Urothelium cell line (cell line): Measurements from ENCODE around the gene PCYOX1L.

Source experiments
- DNase-seq: peaks from one replicate; pipeline ENCODE4 v3.0.0; 2011; ENCODE audit warnings: low spot score, mixed read lengths
- FAIRE-seq: peaks from 2 replicates; lab custom pipeline; 2011; peaks lifted over from hg19 to GRCh38; lab: Jason Lieb, UNC

PCYOX1L gene

GRCh38 chr5:149357370-149358293, at the start of gene PCYOX1L:
Gene PCYOX1L, plus strand, starts transcription at chr5:149358046. Its CDS starts 23 bp downstream, at chr5:149358069.
- FAIRE-seq = peak; percentile 77
- DNase-seq = peak; percentile 99

- no peak for DNase-seq
- FAIRE-seq = no peak
These were observed 48.5 kb upstream of the PCYOX1L start for GRCh38 chr5:149309354-149309753.

GRCh38 chr5:149310488-149310887, 47.4 kb upstream of the PCYOX1L start:
- no peak for FAIRE-seq
- DNase-seq = no peak

GRCh38 chr5:149310947-149311658, 46.7 kb upstream of the PCYOX1L start:
- FAIRE-seq (no peak), DNase-seq (no peak)

GRCh38 chr5:149313151-149313841, 44.5 kb upstream of the PCYOX1L start:
- FAIRE-seq = no peak

GRCh38 chr5:149314571-149315111, 43.2 kb upstream of the PCYOX1L start:
- FAIRE-seq = no peak
- no peak for DNase-seq

More at GRCh38 chr5:149313151-149313841, 44.5 kb upstream of the PCYOX1L start:
- no peak for DNase-seq

- no peak for FAIRE-seq
- no peak for DNase-seq
These were observed 42.1 kb upstream of the PCYOX1L start for GRCh38 chr5:149315753-149316152.

GRCh38 chr5:149317281-149318048, 40.4 kb upstream of the PCYOX1L start:
- FAIRE-seq (no peak), DNase-seq (peak; percentile 64)

GRCh38 chr5:149319174-149319573, 38.7 kb upstream of the PCYOX1L start:
- FAIRE-seq = no peak
- no peak for DNase-seq

GRCh38 chr5:149320791-149321330, 37.0 kb upstream of the PCYOX1L start:
- FAIRE-seq (peak; percentile 37), DNase-seq (peak; percentile 80)

- FAIRE-seq = no peak
These were observed 35.3 kb upstream of the PCYOX1L start for GRCh38 chr5:149322518-149322917.

GRCh38 chr5:149323210-149323609, 34.6 kb upstream of the PCYOX1L start:
- FAIRE-seq (no peak), DNase-seq (no peak)

More at GRCh38 chr5:149322518-149322917, 35.3 kb upstream of the PCYOX1L start:
- DNase-seq = no peak

GRCh38 chr5:149323621-149324205, 34.1 kb upstream of the PCYOX1L start:
- FAIRE-seq (no peak), DNase-seq (no peak)

- DNase-seq (no peak), FAIRE-seq (no peak)
These were observed 33.2 kb upstream of the PCYOX1L start for GRCh38 chr5:149324641-149325040.

- DNase-seq (no peak), FAIRE-seq (no peak)
These were observed 32.6 kb upstream of the PCYOX1L start for GRCh38 chr5:149325166-149325735.

GRCh38 chr5:149325894-149326293, 32.0 kb upstream of the PCYOX1L start:
- FAIRE-seq = no peak
- no peak for DNase-seq

GRCh38 chr5:149326611-149327010, 31.2 kb upstream of the PCYOX1L start:
- DNase-seq = no peak

GRCh38 chr5:149328177-149328576, 29.7 kb upstream of the PCYOX1L start:
- DNase-seq = no peak

More at GRCh38 chr5:149326611-149327010, 31.2 kb upstream of the PCYOX1L start:
- FAIRE-seq = no peak

More at GRCh38 chr5:149328177-149328576, 29.7 kb upstream of the PCYOX1L start:
- FAIRE-seq = no peak
